ENCODE measurements around the gene SLC27A1. TPM values are rescaled to one million over a fixed set of nuclear protein-coding genes. Genes with fewer than 3 reads are reported as not detected.

SLC27A1 gene
- total and polyA plus RNA-seq, 9 of the 15 experiments (the other 6 are each of a cell fraction or from before 2014, with no cell fraction given): 0.06 to 3.0 (median 1.1) TPM

DNA sequence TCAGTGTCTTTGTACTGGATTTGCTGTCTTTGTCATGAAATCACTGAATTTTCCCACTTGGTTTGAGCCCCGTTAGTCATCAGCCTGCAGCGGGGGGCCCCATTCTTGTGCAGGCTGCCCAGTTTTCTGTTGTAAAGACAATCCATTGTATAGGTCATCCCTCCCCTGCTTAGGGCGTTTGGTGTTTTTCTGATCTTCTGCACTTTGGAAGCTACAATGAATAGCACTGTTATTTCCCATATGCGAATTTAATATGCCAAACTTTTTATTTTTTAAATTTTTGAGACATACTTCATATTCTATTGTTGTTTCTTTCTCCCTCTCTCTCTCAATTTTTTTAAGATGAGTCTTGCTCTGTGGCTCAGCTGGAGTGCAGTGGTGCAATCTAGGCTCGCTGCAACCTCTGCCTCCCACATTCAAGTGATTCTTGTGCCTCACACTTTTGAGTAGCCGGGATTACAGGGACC, 9.0 kb downstream of the SLC27A1 start:
- no peak overlapping the region for H2AFZ ChIP-seq (ENCODE audit: low read depth, low read length)
- POLR2A ChIA-PET: interaction anchor here (1.6 kb wide), 1 partner anchor 8 kb away, joined by 3 read pairs; no protein-coding TSS in a partner anchor
- ATAC-seq (no peak), DNase-seq (ENCODE audit: extremely low read depth in 1 of 4, low spot score in 3 of 4) (no peak), FAIRE-seq (no peak)
- H3K79me2 ChIP-seq (ENCODE audit: control insufficient read depth, insufficient read depth, low read length): no peaks in the 10 kb centered on the region
- no peak overlapping the region for H3K4me2 ChIP-seq (ENCODE audit: insufficient read depth, low read length)
- intact Hi-C loops (cut with micrococcal nuclease) (no loop called here), in situ Hi-C loops (cut with MboI) (no loop called here)
- no TSS peak for BruUV-seq (replicated peaks)
- H3K27me3 ChIP-seq (ENCODE audit: control insufficient read depth in 2 of 2, insufficient read depth in 2 of 2, low read length in 2 of 2): no peaks in the 10 kb centered on the region
- no peak for TF ChIP-seq FOXA3 (CRISPR knock-in tag; conservative IDR thresholded peaks at IDR 0.05 in 1 of 2, IDR thresholded peaks at IDR 0.05 in 1 of 2)
- no peak for TF ChIP-seq ZNF384 (IDR thresholded peaks at IDR 0.05; ENCODE audit: low read depth, low read length)
- TF ChIP-seq ZFP36 (IDR thresholded peaks at IDR 0.05; ENCODE audit: low read depth, low read length, partially characterized antibody): no peak
- no peak for TF ChIP-seq HCFC1 (IDR thresholded peaks at IDR 0.05; ENCODE audit: low read depth, low read length)
- TF ChIP-seq POLR2AphosphoS2 (IDR thresholded peaks at IDR 0.05; ENCODE audit: low read length): no peak
- TF ChIP-seq FOXK2 (conservative IDR thresholded peaks at IDR 0.05 in 1 of 2, IDR thresholded peaks at IDR 0.05 in 1 of 2; ENCODE audit: low read depth in 2 of 2): no peak
- no peak for TF ChIP-seq NELFE (IDR thresholded peaks at IDR 0.05; ENCODE audit: insufficient read depth, insufficient read length)
- TF ChIP-seq RHOXF2B (CRISPR knock-in tag; conservative IDR thresholded peaks at IDR 0.05): no peak
- TF ChIP-seq, protein P1, sequence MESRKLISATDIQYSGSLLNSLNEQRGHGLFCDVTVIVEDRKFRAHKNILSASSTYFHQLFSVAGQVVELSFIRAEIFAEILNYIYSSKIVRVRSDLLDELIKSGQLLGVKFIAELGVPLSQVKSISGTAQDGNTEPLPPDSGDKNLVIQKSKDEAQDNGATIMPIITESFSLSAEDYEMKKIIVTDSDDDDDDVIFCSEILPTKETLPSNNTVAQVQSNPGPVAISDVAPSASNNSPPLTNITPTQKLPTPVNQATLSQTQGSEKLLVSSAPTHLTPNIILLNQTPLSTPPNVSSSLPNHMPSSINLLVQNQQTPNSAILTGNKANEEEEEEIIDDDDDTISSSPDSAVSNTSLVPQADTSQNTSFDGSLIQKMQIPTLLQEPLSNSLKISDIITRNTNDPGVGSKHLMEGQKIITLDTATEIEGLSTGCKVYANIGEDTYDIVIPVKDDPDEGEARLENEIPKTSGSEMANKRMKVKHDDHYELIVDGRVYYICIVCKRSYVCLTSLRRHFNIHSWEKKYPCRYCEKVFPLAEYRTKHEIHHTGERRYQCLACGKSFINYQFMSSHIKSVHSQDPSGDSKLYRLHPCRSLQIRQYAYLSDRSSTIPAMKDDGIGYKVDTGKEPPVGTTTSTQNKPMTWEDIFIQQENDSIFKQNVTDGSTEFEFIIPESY (CRISPR knock-in tag; IDR thresholded peaks at IDR 0.05): no peak
- no peak for TF ChIP-seq RBM25 (IDR thresholded peaks at IDR 0.05; ENCODE audit: low read depth, low read length, severe bottlenecking)
- no peak for TF ChIP-seq GATAD2B (IDR thresholded peaks at IDR 0.05; ENCODE audit: borderline replicate concordance)
- TF ChIP-seq ZC3H11A (IDR thresholded peaks at IDR 0.05; ENCODE audit: low read depth, low read length): no peak
- TF ChIP-seq JUN (IDR thresholded peaks at IDR 0.05; ENCODE audit: borderline replicate concordance, low read depth, low read length): no peak
- no peak for TF ChIP-seq JUN (CRISPR knock-in tag; IDR thresholded peaks at IDR 0.05; ENCODE audit: borderline replicate concordance)
- no peak for TF ChIP-seq GABPB2 (CRISPR knock-in tag; conservative IDR thresholded peaks at IDR 0.05)
- TF ChIP-seq MEF2D (tag; conservative IDR thresholded peaks at IDR 0.05; ENCODE audit: low read depth): no peak
- TF ChIP-seq, protein P2, sequence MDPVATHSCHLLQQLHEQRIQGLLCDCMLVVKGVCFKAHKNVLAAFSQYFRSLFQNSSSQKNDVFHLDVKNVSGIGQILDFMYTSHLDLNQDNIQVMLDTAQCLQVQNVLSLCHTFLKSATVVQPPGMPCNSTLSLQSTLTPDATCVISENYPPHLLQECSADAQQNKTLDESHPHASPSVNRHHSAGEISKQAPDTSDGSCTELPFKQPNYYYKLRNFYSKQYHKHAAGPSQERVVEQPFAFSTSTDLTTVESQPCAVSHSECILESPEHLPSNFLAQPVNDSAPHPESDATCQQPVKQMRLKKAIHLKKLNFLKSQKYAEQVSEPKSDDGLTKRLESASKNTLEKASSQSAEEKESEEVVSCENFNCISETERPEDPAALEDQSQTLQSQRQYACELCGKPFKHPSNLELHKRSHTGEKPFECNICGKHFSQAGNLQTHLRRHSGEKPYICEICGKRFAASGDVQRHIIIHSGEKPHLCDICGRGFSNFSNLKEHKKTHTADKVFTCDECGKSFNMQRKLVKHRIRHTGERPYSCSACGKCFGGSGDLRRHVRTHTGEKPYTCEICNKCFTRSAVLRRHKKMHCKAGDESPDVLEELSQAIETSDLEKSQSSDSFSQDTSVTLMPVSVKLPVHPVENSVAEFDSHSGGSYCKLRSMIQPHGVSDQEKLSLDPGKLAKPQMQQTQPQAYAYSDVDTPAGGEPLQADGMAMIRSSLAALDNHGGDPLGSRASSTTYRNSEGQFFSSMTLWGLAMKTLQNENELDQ (CRISPR knock-in tag; IDR thresholded peaks at IDR 0.05; ENCODE audit: borderline replicate concordance): no peak
- no peak for TF ChIP-seq DACH1 (IDR thresholded peaks at IDR 0.05; ENCODE audit: partially characterized antibody)
- no peak for TF ChIP-seq GABPA (tag; conservative IDR thresholded peaks at IDR 0.05; ENCODE audit: low read depth)
- no peak for TF ChIP-seq SNIP1 (IDR thresholded peaks at IDR 0.05; ENCODE audit: low read depth)
- H3K4me1 ChIP-seq (replicated peaks in 1 of 2; ENCODE audit: control insufficient read depth in 2 of 2, insufficient read depth in 2 of 2, low read length in 2 of 2): no peaks in the 10 kb centered on the region; a peak in 1 of 5 replicates
- no peak overlapping the region for H3K27ac ChIP-seq (ENCODE audit: extremely low read depth, low read depth, low read length)
- no peaks in the 10 kb centered on the region for H3K9me3 ChIP-seq (replicated peaks; ENCODE audit: control insufficient read depth, insufficient read depth, low read depth, low read length)
- no peak overlapping the region for H3K4me3 ChIP-seq
- WGBS (ENCODE audit: insufficient coverage, low coverage, missing lambda C conversion rate): 39% methylated on average over 6 of the region's 6 CpGs
- no peak overlapping the region for H3K9ac ChIP-seq (ENCODE audit: insufficient read depth in 1 of 2, low read depth in 2 of 2, low read length in 2 of 2)
- no peaks in the 10 kb centered on the region for H3K9me1 ChIP-seq (ENCODE audit: control insufficient read depth, insufficient read depth, low read length)
- CTCF ChIA-PET (ENCODE audit: low intra/inter-chr PET ratio): no interaction called here
- no peaks in the 10 kb centered on the region for H4K20me1 ChIP-seq (replicated peaks; ENCODE audit: control insufficient read depth, insufficient read depth, low read length)
- no peaks in the 10 kb centered on the region for H3K36me3 ChIP-seq (ENCODE audit: control insufficient read depth, insufficient read depth, low read length)
